Stimulated activated CD4-positive, alpha-beta T cell treated with anti-CD3 and anti-CD28 coated beads, Interleukin-2, amount 100 ng/mL, for 48 hours (primary cell): ENCODE measurements around the gene UBE2M.
"Not testable (repeated sequence)": the region's sequence is repeated elsewhere in the genome, so short reads cannot be mapped to it uniquely, and the experiment has no call there.

Source experiments
- DNase-seq, 2 donors: peaks; one replicate each; pipeline ENCODE4 v3.0.0-alpha.2; 2020

UBE2M gene

GRCh38 chr19:58511353-58512208 lies 46.8 kb downstream of the UBE2M start, which contains the start of gene SLC27A5:
Gene SLC27A5 (minus strand): TSS chr19:58511992. CDS start chr19:58511955, 37 bp downstream.
- DNase-seq: no peak

- no peak for DNase-seq
Observed at GRCh38 chr19:58510084-58510862, 48.1 kb downstream of the UBE2M start.

GRCh38 chr19:58509731-58510083 lies 48.7 kb downstream of the UBE2M start:
- no peak for DNase-seq

GRCh38 chr19:58507602-58508223 lies 50.7 kb downstream of the UBE2M start:
- not testable (repeated sequence) for DNase-seq
